Hematopoietic multipotent progenitor cell treated with erythropoietin and hydrocortisone succinate and interleukin-3 and kit ligand, for 4 days (in vitro differentiated cells): ENCODE data around the gene SSH2.
"Not testable (repeated sequence)": the region's sequence is repeated elsewhere in the genome, so short reads cannot be mapped to it uniquely, and the experiment has no call there.

Source experiments
- DNase-seq: peaks from one replicate; pipeline ENCODE4 v3.0.0-alpha.2; 2015

The SSH2 gene

GRCh38 chr17:29930409-29931010 is 482 bp upstream of the SSH2 start:
- no peak for DNase-seq

GRCh38 chr17:29929006-29929532 is 959 bp downstream of the SSH2 start:
- peak; percentile 79 for DNase-seq

GRCh38 chr17:29927546-29927945 is 2.5 kb downstream of the SSH2 start:
- DNase-seq, result peak; percentile 30

GRCh38 chr17:29924786-29925185 is 5.2 kb downstream of the SSH2 start:
- DNase-seq, result peak; percentile 33

- DNase-seq, result peak; percentile 39
Observed at GRCh38 chr17:29918922-29919856, 10.8 kb downstream of the SSH2 start.

GRCh38 chr17:29918016-29918415 is 12.0 kb downstream of the SSH2 start:
- DNase-seq, result no peak

GRCh38 chr17:29914819-29915537 is 15.1 kb downstream of the SSH2 start:
- DNase-seq, result no peak

- no peak for DNase-seq
Observed at GRCh38 chr17:29911641-29912177, 18.3 kb downstream of the SSH2 start.

- no peak for DNase-seq
Observed at GRCh38 chr17:29909236-29910003, 20.6 kb downstream of the SSH2 start.

- DNase-seq, result no peak
Observed at GRCh38 chr17:29906969-29907368, 23.1 kb downstream of the SSH2 start.

GRCh38 chr17:29905879-29906167 is 24.2 kb downstream of the SSH2 start:
- DNase-seq, result no peak

GRCh38 chr17:29905086-29905878 is 24.7 kb downstream of the SSH2 start:
- DNase-seq, result no peak

GRCh38 chr17:29903471-29903870 is 26.6 kb downstream of the SSH2 start:
- DNase-seq, result no peak

GRCh38 chr17:29897136-29897535 is 32.9 kb downstream of the SSH2 start:
- not testable (repeated sequence) for DNase-seq

- no peak for DNase-seq
Observed at GRCh38 chr17:29892201-29892600, 37.8 kb downstream of the SSH2 start.

GRCh38 chr17:29891131-29891530 is 38.9 kb downstream of the SSH2 start:
- peak; percentile 16 for DNase-seq

- peak; percentile 47 for DNase-seq
Observed at GRCh38 chr17:29885031-29885640, 44.9 kb downstream of the SSH2 start.

- DNase-seq, result no peak
Observed at GRCh38 chr17:29883497-29883896, 46.5 kb downstream of the SSH2 start.

GRCh38 chr17:29881256-29881655 is 48.8 kb downstream of the SSH2 start:
- DNase-seq, result no peak

- no peak for DNase-seq
Observed at GRCh38 chr17:29880031-29880430, 50.0 kb downstream of the SSH2 start.

GRCh38 chr17:29874931-29875596 is 55.0 kb downstream of the SSH2 start:
- DNase-seq, result no peak
